ENCODE results near the gene NXNL1. TPM values are rescaled to one million over a fixed set of nuclear protein-coding genes. Genes with fewer than 3 reads are reported as not detected.
"Not testable (repeated sequence)": the region's sequence is repeated elsewhere in the genome, so short reads cannot be mapped to it uniquely, and the experiment has no call there.

The NXNL1 gene
- total and polyA plus RNA-seq, 4 donors, result not detected

DNA sequence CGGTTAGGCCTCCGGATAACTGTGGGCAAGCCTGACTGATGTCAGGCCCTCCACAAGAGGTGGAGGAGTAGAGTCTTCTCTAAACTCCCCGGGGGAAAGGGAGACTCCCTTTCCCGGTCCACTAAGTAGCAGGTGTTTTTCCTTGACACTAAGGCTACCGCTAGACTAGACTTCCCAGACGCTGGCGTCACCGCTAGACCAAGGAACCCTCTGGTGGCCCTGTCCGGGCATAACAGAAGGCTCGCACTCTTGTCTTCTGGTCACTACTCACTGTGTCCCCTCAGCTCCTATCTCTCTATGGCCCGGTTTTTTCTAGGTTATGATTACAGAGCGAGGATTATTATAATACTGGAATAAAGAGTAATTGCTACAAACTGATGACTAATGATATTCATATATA is 38.3 kb upstream of the NXNL1 start:
- H3K4me3 ChIP-seq (ENCODE audit: low read depth in 1 of 3, low read length in 3 of 3); H3K27me3 ChIP-seq (ENCODE audit: control insufficient read depth in 4 of 4, insufficient read depth in 4 of 4, low read length in 3 of 4); H3K9ac ChIP-seq (ENCODE audit: low read depth in 1 of 2, low read length in 2 of 2); H3K27ac ChIP-seq (ENCODE audit: low read depth in 1 of 2, low read length in 2 of 2); DNase-seq (ENCODE audit: low spot score); H3K9me3 ChIP-seq (ENCODE audit: control insufficient read depth in 4 of 4, low read length in 3 of 4); H3K36me3 ChIP-seq (ENCODE audit: control insufficient read depth in 4 of 4, insufficient read depth in 3 of 4, low read depth in 1 of 4, low read length in 3 of 4); H3K4me1 ChIP-seq (ENCODE audit: control insufficient read depth in 4 of 4, insufficient read depth in 4 of 4, low read length in 3 of 4): not testable (repeated sequence)
- WGBS, result 85% methylated on average over 12 of the region's 12 CpGs

DNA sequence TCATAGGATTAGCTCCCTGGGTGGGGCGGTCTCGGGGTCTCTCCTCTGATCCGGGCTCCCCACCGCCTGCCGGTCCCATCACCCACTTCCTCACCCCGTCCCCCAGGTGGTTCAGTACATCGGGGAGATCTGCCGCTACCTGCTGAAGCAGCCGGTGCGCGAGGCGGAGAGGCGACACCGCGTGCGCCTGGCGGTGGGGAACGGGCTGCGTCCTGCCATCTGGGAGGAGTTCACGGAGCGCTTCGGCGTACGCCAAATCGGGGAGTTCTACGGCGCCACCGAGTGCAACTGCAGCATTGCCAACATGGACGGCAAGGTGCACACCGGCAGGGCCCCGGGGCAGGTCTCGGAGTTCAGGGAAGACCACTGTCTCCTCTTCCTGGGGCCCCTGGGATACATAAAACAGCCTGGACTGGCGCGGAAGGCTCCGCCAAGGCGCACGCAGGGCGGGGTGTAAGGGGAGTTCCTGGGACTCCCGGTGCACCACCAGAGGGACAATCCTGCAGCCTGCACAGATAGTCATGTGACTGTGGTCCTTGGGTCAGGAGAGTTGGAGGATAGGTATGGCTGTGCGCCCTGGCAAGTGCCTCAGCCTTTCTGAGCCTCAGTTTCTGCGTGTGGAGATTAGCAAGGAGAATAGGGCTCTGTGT is 36.5 kb upstream of the NXNL1 start:
- WGBS, result 58% methylated on average over 41 of the region's 41 CpGs

DNA sequence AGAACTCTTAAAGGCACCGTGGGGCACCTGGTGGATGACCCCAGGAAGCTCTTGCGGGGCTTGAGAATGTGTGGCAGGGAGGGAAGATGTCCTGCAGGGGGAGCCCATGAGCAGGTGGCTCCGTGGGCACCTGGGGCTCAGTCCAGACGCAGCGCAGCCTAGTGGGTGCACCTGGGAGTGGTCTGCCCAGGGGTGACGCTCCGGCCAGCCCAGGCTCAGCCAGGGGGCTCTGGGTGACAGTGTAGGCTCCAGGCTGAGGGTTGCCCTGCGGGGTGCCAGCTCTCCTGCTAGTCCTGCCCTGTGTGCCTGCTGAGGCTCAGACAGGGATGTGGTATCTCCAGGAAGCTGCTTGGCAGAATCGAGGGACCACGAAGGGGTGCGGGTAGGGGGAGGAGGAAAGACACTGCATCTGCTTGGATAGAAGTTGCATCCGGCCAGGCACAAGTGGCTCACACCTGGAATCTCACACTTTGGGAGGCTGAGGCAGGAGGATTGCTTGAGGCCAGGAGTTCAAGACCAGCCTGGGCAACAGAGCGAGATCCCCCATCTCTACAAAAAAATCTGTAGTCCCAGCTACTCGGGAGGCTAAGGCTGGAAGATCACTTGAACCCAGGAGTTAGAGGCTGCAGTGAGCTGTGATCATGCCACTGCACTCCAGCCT is 35.7 kb upstream of the NXNL1 start:
- H3K9me3 ChIP-seq (ENCODE audit: control insufficient read depth in 4 of 4, low read length in 3 of 4), result no peaks in the 10 kb centered on the region
- peaks cover 0 to 2% (median 0%) of the 10 kb centered on the region in 4 donors for H3K4me1 ChIP-seq (ENCODE audit: control insufficient read depth in 4 of 4, insufficient read depth in 4 of 4, low read length in 3 of 4)
- peak; percentile 86 for DNase-seq (ENCODE audit: low spot score)
- H3K9ac ChIP-seq (ENCODE audit: low read depth in 1 of 2, low read length in 2 of 2), result no peak overlapping the region
- H3K4me3 ChIP-seq (ENCODE audit: low read depth in 1 of 3, low read length in 3 of 3), result no peak overlapping the region
- peaks cover 0 to 6% (median 0%) of the 10 kb centered on the region in 4 donors for H3K36me3 ChIP-seq (ENCODE audit: control insufficient read depth in 4 of 4, insufficient read depth in 3 of 4, low read depth in 1 of 4, low read length in 3 of 4)
- TF ChIP-seq, protein P1, sequence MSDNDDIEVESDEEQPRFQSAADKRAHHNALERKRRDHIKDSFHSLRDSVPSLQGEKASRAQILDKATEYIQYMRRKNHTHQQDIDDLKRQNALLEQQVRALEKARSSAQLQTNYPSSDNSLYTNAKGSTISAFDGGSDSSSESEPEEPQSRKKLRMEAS (IDR thresholded peaks at IDR 0.05), result no peak
- TF ChIP-seq RAD21 (IDR thresholded peaks at IDR 0.05), result peak; percentile 65 to 85
- TF ChIP-seq, protein P2, sequence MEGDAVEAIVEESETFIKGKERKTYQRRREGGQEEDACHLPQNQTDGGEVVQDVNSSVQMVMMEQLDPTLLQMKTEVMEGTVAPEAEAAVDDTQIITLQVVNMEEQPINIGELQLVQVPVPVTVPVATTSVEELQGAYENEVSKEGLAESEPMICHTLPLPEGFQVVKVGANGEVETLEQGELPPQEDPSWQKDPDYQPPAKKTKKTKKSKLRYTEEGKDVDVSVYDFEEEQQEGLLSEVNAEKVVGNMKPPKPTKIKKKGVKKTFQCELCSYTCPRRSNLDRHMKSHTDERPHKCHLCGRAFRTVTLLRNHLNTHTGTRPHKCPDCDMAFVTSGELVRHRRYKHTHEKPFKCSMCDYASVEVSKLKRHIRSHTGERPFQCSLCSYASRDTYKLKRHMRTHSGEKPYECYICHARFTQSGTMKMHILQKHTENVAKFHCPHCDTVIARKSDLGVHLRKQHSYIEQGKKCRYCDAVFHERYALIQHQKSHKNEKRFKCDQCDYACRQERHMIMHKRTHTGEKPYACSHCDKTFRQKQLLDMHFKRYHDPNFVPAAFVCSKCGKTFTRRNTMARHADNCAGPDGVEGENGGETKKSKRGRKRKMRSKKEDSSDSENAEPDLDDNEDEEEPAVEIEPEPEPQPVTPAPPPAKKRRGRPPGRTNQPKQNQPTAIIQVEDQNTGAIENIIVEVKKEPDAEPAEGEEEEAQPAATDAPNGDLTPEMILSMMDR (IDR thresholded peaks at IDR 0.05; ENCODE audit: low read depth, low read length, missing input control), result peak; percentile 88
- no peak for TF ChIP-seq NR2F2 (IDR thresholded peaks at IDR 0.05)
- WGBS, result 35% methylated on average over 14 of the region's 14 CpGs
- H3K27me3 ChIP-seq (ENCODE audit: control insufficient read depth in 4 of 4, insufficient read depth in 4 of 4, low read length in 3 of 4), result no peaks in the 10 kb centered on the region
- no peak overlapping the region for H3K27ac ChIP-seq (ENCODE audit: low read depth in 1 of 2, low read length in 2 of 2)

More for the DNA sequence above, 36.5 kb upstream of the NXNL1 start:
- DNase-seq (ENCODE audit: low spot score), result no peak
- Histone ChIP-seq H3K4me3 (ENCODE audit: low read depth in 1 of 3, low read length in 3 of 3) (no peak overlapping the region), H3K4me1 (ENCODE audit: control insufficient read depth in 4 of 4, insufficient read depth in 4 of 4, low read length in 3 of 4) (peaks cover 0 to 2% (median 0%) of the 10 kb centered on the region in 4 donors), H3K9ac (ENCODE audit: low read depth in 1 of 2, low read length in 2 of 2) (no peak overlapping the region), H3K36me3 (ENCODE audit: control insufficient read depth in 4 of 4, insufficient read depth in 3 of 4, low read depth in 1 of 4, low read length in 3 of 4) (peaks cover 0 to 6% (median 0%) of the 10 kb centered on the region in 4 donors), H3K27me3 (ENCODE audit: control insufficient read depth in 4 of 4, insufficient read depth in 4 of 4, low read length in 3 of 4) (no peaks in the 10 kb centered on the region), H3K27ac (ENCODE audit: low read depth in 1 of 2, low read length in 2 of 2) (no peak overlapping the region), H3K9me3 (ENCODE audit: control insufficient read depth in 4 of 4, low read length in 3 of 4) (no peaks in the 10 kb centered on the region)
- TF ChIP-seq JUND (IDR thresholded peaks at IDR 0.05), result no peak
- no peak for TF ChIP-seq HNF4G (IDR thresholded peaks at IDR 0.05)
- no peak for TF ChIP-seq HNF4A (conservative IDR thresholded peaks at IDR 0.05)
- no peak for TF ChIP-seq YY1 (IDR thresholded peaks at IDR 0.05)
- no peak for TF ChIP-seq EGR1 (IDR thresholded peaks at IDR 0.05; ENCODE audit: low read depth in 2 of 2)
- TF ChIP-seq RXRA (IDR thresholded peaks at IDR 0.05), result no peak
